Ishikawa (cell line): ENCODE data around the gene SLC5A12.

ENCODE experiments used
- CEBPB ChIP-seq: IDR thresholded peaks from 2 replicates; pipeline ENCODE4 v1.6.1; 2012
- CREB1 ChIP-seq: IDR thresholded peaks from 2 replicates; pipeline ENCODE4 v1.6.1; 2012; ENCODE audit warnings: low read depth
- EGR1 ChIP-seq: IDR thresholded peaks from 2 replicates; pipeline ENCODE4 v1.6.1; 2012
- EP300 ChIP-seq: IDR thresholded peaks from 2 replicates; pipeline ENCODE4 v1.6.1; 2012; ENCODE audit warnings: borderline replicate concordance
- FOXM1 ChIP-seq: IDR thresholded peaks from 2 replicates; pipeline ENCODE4 v1.6.1; 2012; ENCODE audit warnings: low read depth, borderline replicate concordance
- MAX ChIP-seq: IDR thresholded peaks from 2 replicates; pipeline ENCODE4 v1.6.1; 2012
- NFIC ChIP-seq: IDR thresholded peaks from 2 replicates; pipeline ENCODE4 v1.6.1; 2012
- RAD21 ChIP-seq: IDR thresholded peaks from 2 replicates; pipeline ENCODE4 v1.6.1; 2012; ENCODE audit warnings: low read depth
- REST ChIP-seq: IDR thresholded peaks from 2 replicates; pipeline ENCODE4 v1.6.1; 2012; ENCODE audit warnings: low read depth, mild to moderate bottlenecking
- TAF1 ChIP-seq: IDR thresholded peaks from 2 replicates; pipeline ENCODE4 v1.6.1; 2012; ENCODE audit warnings: low read depth, mild to moderate bottlenecking
- TCF12 ChIP-seq: IDR thresholded peaks from 2 replicates; pipeline ENCODE4 v1.6.1; 2012; ENCODE audit warnings: low read depth
- TEAD4 ChIP-seq: IDR thresholded peaks from 2 replicates; pipeline ENCODE4 v1.6.1; 2012
- USF1 ChIP-seq: IDR thresholded peaks from 2 replicates; pipeline ENCODE4 v1.6.1; 2012
- YY1 ChIP-seq: IDR thresholded peaks from 2 replicates; pipeline ENCODE4 v1.6.1; 2012; ENCODE audit warnings: low read depth
- ZBTB7A ChIP-seq: IDR thresholded peaks from 2 replicates; pipeline ENCODE4 v1.6.1; 2012; ENCODE audit warnings: low read depth

Gene SLC5A12

DNA sequence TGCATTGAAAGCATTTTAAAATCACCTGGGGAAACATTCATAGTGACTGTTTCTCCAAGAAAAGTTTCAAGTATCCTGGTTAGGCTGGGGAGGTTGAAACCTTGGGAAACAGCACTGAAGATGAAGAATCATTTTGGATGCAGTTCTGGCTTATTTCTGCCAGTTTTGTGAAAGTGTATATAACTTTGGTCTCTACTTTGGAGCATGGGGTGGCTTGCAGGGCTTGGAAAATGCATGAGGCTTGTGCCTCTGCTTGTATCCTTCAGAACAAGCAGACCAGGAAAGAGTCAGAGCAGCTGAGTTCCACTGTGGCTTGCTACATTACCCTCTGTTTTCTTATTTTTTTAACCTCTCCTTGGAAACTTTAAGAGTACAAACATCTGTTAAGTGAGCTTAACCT, 19.5 kb downstream of the SLC5A12 start:
- TF ChIP-seq CREB1 = no peak
- no peak for TF ChIP-seq TAF1
- TF ChIP-seq NFIC = no peak
- TF ChIP-seq EP300 = no peak
- no peak for TF ChIP-seq ZBTB7A
- no peak for TF ChIP-seq MAX
- no peak for TF ChIP-seq RAD21
- no peak for TF ChIP-seq YY1
- no peak for TF ChIP-seq FOXM1
- no peak for TF ChIP-seq USF1
- TF ChIP-seq TCF12 = no peak
- TF ChIP-seq TEAD4 = no peak
- no peak for TF ChIP-seq CEBPB

GRCh38 chr11:26700574-26701235, 21.2 kb downstream of the SLC5A12 start:
- TF ChIP-seq ZBTB7A (no peak), TEAD4 (no peak), REST (no peak), EGR1 (no peak), CREB1 (no peak), RAD21 (no peak), YY1 (no peak), CEBPB (no peak), NFIC (no peak), USF1 (no peak), MAX (no peak), TAF1 (no peak), TCF12 (no peak), EP300 (no peak)

DNA sequence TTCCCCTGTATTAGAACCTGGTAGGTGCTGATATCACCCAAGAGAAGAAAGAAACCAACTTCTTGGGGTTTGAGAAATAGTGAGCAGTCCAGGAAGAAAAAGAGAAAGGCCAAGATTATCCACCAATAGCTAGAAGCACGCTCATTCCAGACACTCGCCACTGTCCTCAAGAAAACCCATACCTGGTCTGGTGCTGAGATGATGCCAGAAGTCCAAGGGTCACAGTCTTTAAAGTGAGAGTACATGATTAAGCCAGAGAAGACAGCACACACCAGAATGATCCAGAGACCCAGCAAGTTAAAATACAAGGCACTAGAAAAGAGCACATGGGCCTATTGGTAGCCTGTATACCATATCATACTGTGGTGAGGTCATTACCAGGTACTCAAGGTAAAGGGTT, 23.6 kb downstream of the SLC5A12 start:
- no peak for TF ChIP-seq CEBPB
- TF ChIP-seq CREB1 = no peak
- no peak for TF ChIP-seq MAX
- TF ChIP-seq ZBTB7A = no peak
- TF ChIP-seq TAF1 = no peak
- TF ChIP-seq NFIC = no peak
- no peak for TF ChIP-seq FOXM1
- no peak for TF ChIP-seq EGR1
- TF ChIP-seq TCF12 = no peak
- no peak for TF ChIP-seq YY1
- TF ChIP-seq TEAD4 = no peak
- no peak for TF ChIP-seq EP300
- no peak for TF ChIP-seq USF1
- TF ChIP-seq REST = no peak
- TF ChIP-seq RAD21 = no peak

- TF ChIP-seq MAX (no peak), CREB1 (no peak), NFIC (no peak), RAD21 (no peak), ZBTB7A (no peak), CEBPB (no peak), REST (no peak), USF1 (no peak), TCF12 (no peak), EP300 (no peak), EGR1 (no peak), TAF1 (no peak), TEAD4 (no peak)
Observed at GRCh38 chr11:26696330-26696729, 25.5 kb downstream of the SLC5A12 start.
